ENCODE data around the gene AICDA.

The AICDA gene

DNA sequence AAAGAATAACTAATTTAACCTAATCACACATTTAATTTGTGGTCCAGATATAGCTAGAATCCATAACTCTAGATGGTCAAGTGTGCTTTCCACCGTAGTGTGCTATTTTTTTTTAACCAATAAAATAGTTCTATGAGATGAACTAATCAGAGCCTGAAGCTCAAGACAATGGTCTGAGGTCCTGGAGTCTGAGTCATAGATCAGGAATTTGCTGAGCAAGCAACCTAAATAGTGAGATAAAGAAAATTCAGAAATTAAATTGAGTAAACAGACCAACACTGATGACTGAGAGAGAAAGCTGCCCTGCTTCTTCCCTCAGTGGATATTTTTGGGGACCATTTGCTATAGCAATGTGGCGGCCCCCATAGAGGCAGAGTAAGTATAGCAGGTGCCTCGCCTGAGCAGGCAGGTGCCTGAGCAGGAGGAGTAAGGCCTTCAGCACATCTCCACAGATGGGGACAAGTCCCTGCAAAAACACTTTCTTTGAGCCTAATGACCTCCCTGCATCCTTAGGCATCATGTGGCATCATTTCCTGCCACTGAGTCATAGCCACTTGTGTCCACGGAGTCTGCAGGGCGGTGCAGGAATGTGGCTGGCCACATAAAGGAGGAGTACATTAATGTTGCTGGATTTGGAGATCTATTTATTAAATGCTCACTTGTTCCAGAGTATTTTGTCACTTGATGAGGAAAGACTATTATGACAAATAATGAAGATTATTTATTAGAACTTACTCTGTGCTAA lies 58.0 kb downstream of the AICDA start:
- no peak for DNase-seq (ENCODE audit: low read depth)

DNA sequence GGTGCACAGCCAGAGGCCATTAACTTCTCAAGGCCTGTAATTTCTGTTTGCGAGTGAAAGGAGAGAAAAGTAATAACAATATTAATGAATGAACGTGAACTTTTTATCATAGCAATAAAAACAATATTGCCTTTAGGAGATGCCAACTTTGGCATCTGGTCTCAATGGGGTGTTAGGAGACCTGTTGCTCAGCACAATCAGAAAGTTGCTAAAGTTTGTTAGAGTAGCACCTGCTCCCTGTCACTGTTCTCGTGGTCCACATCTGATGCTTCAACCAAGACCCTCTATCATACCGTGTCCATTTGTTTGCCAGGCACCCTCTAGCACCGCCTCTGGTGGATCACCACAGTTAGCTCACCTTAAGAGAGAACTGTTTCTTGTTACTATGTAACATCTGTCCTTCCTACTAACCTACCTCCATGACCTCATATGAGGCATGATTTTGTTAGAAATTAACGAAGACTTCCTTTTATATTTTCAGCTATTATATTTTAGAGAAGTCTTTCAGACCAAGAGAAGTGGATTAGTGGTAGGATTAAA lies 59.5 kb downstream of the AICDA start:
- no peak for DNase-seq (ENCODE audit: low read depth)

Data from GM04504 (cell line).